Colonic mucosa (tissue), 4 donors: ENCODE data around the gene TMEM123. TPM values are rescaled to one million over a fixed set of nuclear protein-coding genes. Genes with fewer than 3 reads are reported as not detected.

Source experiments
- DNase-seq: peaks from one replicate; pipeline ENCODE4 v3.0.0-alpha.2; 2020
- H3K27ac ChIP-seq: fragments of 200-600 bp; one replicate; pipeline ENCODE4 v1.8.0; 2021
- H3K27me3 ChIP-seq: fragments of 200-600 bp; one replicate; pipeline ENCODE4 v1.8.0; 2021
- H3K36me3 ChIP-seq: fragments of 200-600 bp; one replicate; pipeline ENCODE4 v1.8.0; 2021
- H3K4me1 ChIP-seq: fragments of 200-600 bp; one replicate; pipeline ENCODE4 v1.8.0; 2021; ENCODE audit warnings: mild to moderate bottlenecking
- H3K4me3 ChIP-seq: fragments of 200-600 bp; one replicate; pipeline ENCODE4 v1.8.0; 2021
- H3K9ac ChIP-seq, 2 donors: one replicate each; pipeline ENCODE4 v1.7.0; 2013; ENCODE audit warnings: control low read depth in 2 of 2, low read depth in 2 of 2, low read length in 2 of 2
- H3K9me3 ChIP-seq: fragments of 200-600 bp; one replicate; pipeline ENCODE4 v1.8.0; 2021
- CTCF ChIP-seq: fragments of 200-600 bp; IDR thresholded peaks from one replicate; pipeline ENCODE4 v1.8.0; 2022; ENCODE audit warnings: antibody characterized with exemption, mild to moderate bottlenecking
- intact Hi-C: fragments of 100-400 bp; cut with DNase I; formaldehyde crosslinking; loops from one replicate; pipeline ENCODE4 v1.14.1; 2022
- total RNA-seq, 2 donors: library from RNA; stranded (reverse); fragmentation: NEBNext Ultra II Directional in 1 of 2; extraction: Animal tissue kit (Norgen Biotek cat#: 25700) in 1 of 2; gene quantifications; one replicate each; pipeline ENCODE4 v1.2.1, GENCODE V29; 2021
- donor health status: healthy.
- donor health status: DM: no; HTN: no; CAD: no.
- donor health status: DM: no; HTN: no; CAD: no.

Gene TMEM123
- total RNA-seq, 2 donors from 2014 or later: 126 to 175 TPM

DNA sequence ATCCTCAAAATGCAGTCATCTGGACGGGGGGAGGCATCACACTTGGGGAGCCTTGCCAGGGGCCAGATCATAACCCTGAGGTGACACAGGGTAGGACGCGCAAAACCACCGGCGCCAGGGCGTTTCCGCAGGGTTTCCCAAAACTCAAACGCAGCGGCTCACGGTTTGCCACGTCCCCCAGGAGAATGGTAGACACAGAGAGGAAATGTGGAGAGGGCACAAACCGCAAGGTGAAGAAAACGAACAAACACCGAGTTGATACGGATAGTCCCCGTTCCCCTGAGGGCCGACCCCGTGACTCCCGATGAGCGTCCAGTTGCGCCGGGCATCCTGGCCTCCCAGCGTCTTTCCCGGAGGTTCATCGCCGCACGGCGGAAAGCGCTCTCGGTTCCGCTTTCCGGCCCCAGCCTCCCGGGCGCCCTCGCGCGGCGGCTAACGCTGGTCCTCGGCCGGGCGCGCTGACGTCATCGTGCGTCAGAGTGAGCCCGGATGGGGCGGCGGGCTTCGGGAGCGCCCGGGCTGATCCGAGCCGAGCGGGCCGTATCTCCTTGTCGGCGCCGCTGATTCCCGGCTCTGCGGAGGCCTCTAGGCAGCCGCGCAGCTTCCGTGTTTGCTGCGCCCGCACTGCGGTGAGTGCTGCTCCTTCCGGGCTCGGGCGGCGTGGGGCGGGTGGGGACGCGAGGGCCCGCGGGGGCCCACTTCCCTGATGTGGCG is 105.7 kb downstream of the TMEM123 start, which contains the start of gene BIRC2:
Gene BIRC2 (plus strand): TSS at position 467 of the 714 bp plus-strand sequence. CDS start 2,641 bp downstream, outside the sequence.
- Histone ChIP-seq H3K9ac (peak within 1 kb of the TSS; percentile 84 to 97), H3K27me3 (no peaks in the 10 kb centered on the region), H3K36me3 (no peaks in the 10 kb centered on the region), H3K4me1 (no peaks in the 10 kb centered on the region), H3K27ac (peak within 1 kb of the TSS; percentile 99), H3K9me3 (no peaks in the 10 kb centered on the region), H3K4me3 (peak within 1 kb of the TSS; percentile 66)
- peak; percentile 64 for TF ChIP-seq CTCF
- intact Hi-C loops: loop anchor here (10.0 kb wide), 1 partner anchor 318 kb away; no protein-coding TSS in a partner anchor
- peak; percentile 96 for DNase-seq

GRCh38 chr11:102346456-102346747 is 106.2 kb downstream of the TMEM123 start:
- no peaks in the 10 kb centered on the region for H3K9me3 ChIP-seq
- peak overlapping the region; percentile 81 to 97 for H3K9ac ChIP-seq
- H3K27ac ChIP-seq: peak overlapping the region; percentile 99
- intact Hi-C loops: loop anchor here (10.0 kb wide), 1 partner anchor 318 kb away; no protein-coding TSS in a partner anchor
- TF ChIP-seq CTCF: no peak
- no peaks in the 10 kb centered on the region for H3K36me3 ChIP-seq
- DNase-seq: no peak
- no peaks in the 10 kb centered on the region for H3K27me3 ChIP-seq
- H3K4me1 ChIP-seq: no peaks in the 10 kb centered on the region
- H3K4me3 ChIP-seq: peak overlapping the region; percentile 66

Other genes with a start within 250 kb of the TMEM123 start
- 10 to 100 TPM; 14.8 to 66.3 TPM for gene BIRC3, start 135.3 kb downstream of the TMEM123 start, total RNA-seq
- 10 to 100 TPM; 34.1 to 59.5 TPM for gene BIRC2, start 105.6 kb downstream of the TMEM123 start, total RNA-seq
- gene MMP7, start 78.0 kb upstream of the TMEM123 start, total RNA-seq: 1 to 10 TPM in 1 of 2 donors, under 1 TPM in 1; 0.29 to 1.4 TPM
- not detected for gene MMP20, start 172.6 kb upstream of the TMEM123 start, total RNA-seq